SU-DHL-6 (cell line): ENCODE results near the gene SLCO1C1.

Experiments
- EZH2phosphoT487 ChIP-seq: fragments of 200-600 bp; sonication (generic), shearing (Covaris generic); conservative IDR thresholded peaks from 2 replicates; pipeline ENCODE4 v1.6.1; 2018; ENCODE audit warnings: mild to moderate bottlenecking, antibody characterized with exemption, low read length, moderate library complexity, mixed read lengths
- TF ChIP-seq, protein P1 (sequence below): fragments of 200-600 bp; sonication (generic); IDR thresholded peaks from one replicate; pipeline ENCODE4 v1.5.1; 2017; ENCODE audit warnings: antibody characterized with exemption, mild to moderate bottlenecking, low read length, moderate library complexity; ENCODE audit not compliant: insufficient read depth, poor library complexity, severe bottlenecking

DNA sequence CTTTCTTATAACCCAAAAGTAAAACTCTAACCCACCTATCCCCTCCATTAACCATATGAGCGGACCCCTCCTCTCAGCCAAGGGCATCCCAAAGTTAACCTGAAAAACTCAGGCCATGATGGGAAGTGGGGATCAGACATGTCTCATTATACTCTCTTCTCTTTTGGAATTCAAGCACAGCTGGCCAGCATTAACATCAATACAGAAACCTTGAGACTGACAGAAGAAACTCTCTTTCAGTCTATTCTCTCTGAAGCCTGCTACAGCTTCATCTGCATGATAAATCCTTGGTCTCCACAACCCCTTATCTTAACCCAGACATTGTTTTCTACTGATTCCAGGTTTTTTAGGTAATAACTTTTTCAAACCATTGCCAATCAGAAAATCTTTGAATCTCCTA lies 97.8 kb downstream of the SLCO1C1 start:
- TF ChIP-seq, protein P1, sequence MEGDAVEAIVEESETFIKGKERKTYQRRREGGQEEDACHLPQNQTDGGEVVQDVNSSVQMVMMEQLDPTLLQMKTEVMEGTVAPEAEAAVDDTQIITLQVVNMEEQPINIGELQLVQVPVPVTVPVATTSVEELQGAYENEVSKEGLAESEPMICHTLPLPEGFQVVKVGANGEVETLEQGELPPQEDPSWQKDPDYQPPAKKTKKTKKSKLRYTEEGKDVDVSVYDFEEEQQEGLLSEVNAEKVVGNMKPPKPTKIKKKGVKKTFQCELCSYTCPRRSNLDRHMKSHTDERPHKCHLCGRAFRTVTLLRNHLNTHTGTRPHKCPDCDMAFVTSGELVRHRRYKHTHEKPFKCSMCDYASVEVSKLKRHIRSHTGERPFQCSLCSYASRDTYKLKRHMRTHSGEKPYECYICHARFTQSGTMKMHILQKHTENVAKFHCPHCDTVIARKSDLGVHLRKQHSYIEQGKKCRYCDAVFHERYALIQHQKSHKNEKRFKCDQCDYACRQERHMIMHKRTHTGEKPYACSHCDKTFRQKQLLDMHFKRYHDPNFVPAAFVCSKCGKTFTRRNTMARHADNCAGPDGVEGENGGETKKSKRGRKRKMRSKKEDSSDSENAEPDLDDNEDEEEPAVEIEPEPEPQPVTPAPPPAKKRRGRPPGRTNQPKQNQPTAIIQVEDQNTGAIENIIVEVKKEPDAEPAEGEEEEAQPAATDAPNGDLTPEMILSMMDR: no peak
- no peak for TF ChIP-seq EZH2phosphoT487
